Esophagus muscularis mucosa (tissue), 3 donors: ENCODE data around the gene YEATS2.

Experiments used
- CTCF ChIP-seq, 3 experiments: fragments of 200-600 bp in 2 of 3; fragments of 450-650 bp in 1 of 3; sonication (generic) in 2 of 3; IDR thresholded peaks; one replicate each; pipeline ENCODE4 v1.5.1; 2017 to 2019; ENCODE audit warnings: antibody characterized with exemption in 3 of 3, mild to moderate bottlenecking in 2 of 3, moderate library complexity in 1 of 3
- POLR2A ChIP-seq: fragments of 450-650 bp; IDR thresholded peaks from one replicate; pipeline ENCODE4 v1.6.1; 2017; ENCODE audit warnings: antibody characterized with exemption, moderate library complexity, mild to moderate bottlenecking, low read depth
- POLR2AphosphoS5 ChIP-seq, 2 donors: sonication (generic); formaldehyde crosslinking; IDR thresholded peaks; one replicate each; pipeline ENCODE4 v1.6.1; 2017; ENCODE audit warnings: antibody characterized with exemption in 2 of 2

- TF ChIP-seq CTCF (IDR thresholded peaks at IDR 0.05) (no peak), POLR2AphosphoS5 (IDR thresholded peaks at IDR 0.05) (no peak), POLR2A (no peak)
These were observed 32.6 kb upstream of the YEATS2 start for GRCh38 chr3:183664913-183665381.
